Hepatocyte (in vitro differentiated cells): Measurements from ENCODE around the gene OXLD1. TPM values are rescaled to one million over a fixed set of nuclear protein-coding genes. Genes with fewer than 3 reads are reported as not detected.

Source experiments
- DNase-seq: peaks from one replicate; pipeline ENCODE4 v3.0.0-alpha.2; 2016; ENCODE audit warnings: low spot score
- H2AFZ ChIP-seq: fragments of 200-600 bp; sonication (generic); 2 replicates; pipeline ENCODE4 v1.6.0; 2016; ENCODE audit warnings: antibody characterized with exemption, mild to moderate bottlenecking
- H3K27ac ChIP-seq: fragments of 200-600 bp; sonication (generic); 2 replicates; pipeline ENCODE4 v1.5.1; 2016; ENCODE audit warnings: mild to moderate bottlenecking
- H3K27me3 ChIP-seq: fragments of 200-600 bp; sonication (generic); 2 replicates; pipeline ENCODE4 v1.6.1; 2016
- H3K36me3 ChIP-seq: fragments of 200-600 bp; sonication (generic); replicated peaks from 2 replicates; pipeline ENCODE4 v1.5.1; 2016; ENCODE audit warnings: low read depth; ENCODE audit not compliant: insufficient read depth
- H3K4me1 ChIP-seq: fragments of 200-600 bp; sonication (generic); 2 replicates; pipeline ENCODE4 v1.5.1; 2016; ENCODE audit warnings: mild to moderate bottlenecking, moderate library complexity; ENCODE audit not compliant: insufficient read depth
- H3K4me2 ChIP-seq: fragments of 200-600 bp; sonication (generic); 2 replicates; pipeline ENCODE4 v1.6.0; 2016
- H3K4me3 ChIP-seq: fragments of 200-600 bp; sonication (generic); 2 replicates; pipeline ENCODE4 v1.5.1; 2016; ENCODE audit warnings: mild to moderate bottlenecking
- H3K79me2 ChIP-seq: fragments of 200-600 bp; sonication (generic); 2 replicates; pipeline ENCODE4 v1.6.0; 2017; ENCODE audit warnings: mild to moderate bottlenecking
- H3K9me2 ChIP-seq: fragments of 200-600 bp; sonication (generic); replicated peaks from 2 replicates; pipeline ENCODE4 v1.6.0; 2017; ENCODE audit warnings: mild to moderate bottlenecking; ENCODE audit not compliant: insufficient read depth
- H3K9me3 ChIP-seq: fragments of 200-600 bp; sonication (generic); 2 replicates; pipeline ENCODE4 v1.5.1; 2016; ENCODE audit warnings: low read depth, mild to moderate bottlenecking
- H4K20me1 ChIP-seq: fragments of 200-600 bp; sonication (generic); 2 replicates; pipeline ENCODE4 v1.6.0; 2016; ENCODE audit warnings: mild to moderate bottlenecking; ENCODE audit not compliant: insufficient read depth, poor library complexity, severe bottlenecking
- CTCF ChIP-seq: fragments of 200-600 bp; sonication (generic); IDR thresholded peaks from 2 replicates; pipeline ENCODE4 v1.5.1; 2016; ENCODE audit warnings: antibody characterized with exemption, mild to moderate bottlenecking; ENCODE audit not compliant: poor library complexity
- EZH2 ChIP-seq: fragments of 200-600 bp; sonication (generic); IDR thresholded peaks from 2 replicates; pipeline ENCODE4 v1.6.1; 2016; ENCODE audit warnings: antibody characterized with exemption, mild to moderate bottlenecking, borderline replicate concordance
- EZH2phosphoT487 ChIP-seq: fragments of 200-600 bp; sonication (generic); IDR thresholded peaks from one replicate; pipeline ENCODE4 v1.6.1; 2018; ENCODE audit warnings: antibody characterized with exemption, mild to moderate bottlenecking, low read depth, moderate library complexity; ENCODE audit not compliant: unreplicated experiment, severe bottlenecking
- WGBS: methylation state at CpG from one replicate; pipeline ENCODE4 v1.1.6; 2016; ENCODE audit warnings: low lambda C conversion rate; ENCODE audit errors: missing lambda C conversion rate; 5-methylcytosine and 5-hydroxymethylcytosine counted together
- polyA plus RNA-seq: library from polyadenylated mRNA; unstranded; fragments of >200 nt; fragmentation: Nextera tagmentation; extraction: Ambion mirVana; gene quantifications from 2 replicates; pipeline ENCODE4 v1.2.1, GENCODE V29; 2016
- total RNA-seq: library from RNA; depleted of rRNA; stranded (reverse); fragments of >200 nt; gene quantifications from 2 replicates; pipeline ENCODE4 v1.2.3, GENCODE V29; 2014

The OXLD1 gene
- total and polyA plus RNA-seq, 2 experiments from 2014 or later, result 37.8 to 39.8 TPM

- Histone ChIP-seq H3K27me3 (peaks cover 6% of the 10 kb centered on the region), H2AFZ (no peak overlapping the region), H3K9me2 (no peaks in the 10 kb centered on the region), H4K20me1 (no peaks in the 10 kb centered on the region), H3K36me3 (no peaks in the 10 kb centered on the region), H3K27ac (no peak overlapping the region), H3K4me3 (no peak overlapping the region), H3K4me1 (no peaks in the 10 kb centered on the region), H3K4me2 (no peak overlapping the region), H3K9me3 (no peaks in the 10 kb centered on the region), H3K79me2 (no peaks in the 10 kb centered on the region)
- 92% methylated on average over 9 of the region's 9 CpGs for WGBS
- DNase-seq, result no peak
- no peak for TF ChIP-seq CTCF
- no peak for TF ChIP-seq EZH2
- TF ChIP-seq EZH2phosphoT487, result no peak
Observed at GRCh38 chr17:81650951-81651350, 15.5 kb downstream of the OXLD1 start.

GRCh38 chr17:81648707-81649085 is 17.7 kb downstream of the OXLD1 start:
- WGBS, result 95% methylated on average over 14 of the region's 14 CpGs
- H3K9me2 ChIP-seq, result no peaks in the 10 kb centered on the region
- H3K4me2 ChIP-seq, result no peak overlapping the region
- H2AFZ ChIP-seq, result no peak overlapping the region
- no peaks in the 10 kb centered on the region for H4K20me1 ChIP-seq
- H3K9me3 ChIP-seq, result no peaks in the 10 kb centered on the region
- H3K79me2 ChIP-seq, result no peaks in the 10 kb centered on the region
- TF ChIP-seq EZH2phosphoT487 (no peak), EZH2 (no peak), CTCF (no peak)
- DNase-seq, result no peak
- no peaks in the 10 kb centered on the region for H3K36me3 ChIP-seq
- H3K4me1 ChIP-seq, result no peaks in the 10 kb centered on the region
- peaks cover 6% of the 10 kb centered on the region for H3K27me3 ChIP-seq
- H3K4me3 ChIP-seq, result no peak overlapping the region
- H3K27ac ChIP-seq, result no peak overlapping the region

GRCh38 chr17:81648013-81648706 is 18.2 kb downstream of the OXLD1 start:
- 69% methylated on average over 37 of the region's 78 CpGs for WGBS
- Histone ChIP-seq H3K4me2 (no peak overlapping the region), H3K27ac (no peak overlapping the region), H3K4me3 (no peak overlapping the region), H4K20me1 (no peaks in the 10 kb centered on the region), H3K9me2 (no peaks in the 10 kb centered on the region), H3K9me3 (no peaks in the 10 kb centered on the region), H2AFZ (no peak overlapping the region), H3K4me1 (no peaks in the 10 kb centered on the region), H3K36me3 (no peaks in the 10 kb centered on the region), H3K79me2 (no peaks in the 10 kb centered on the region), H3K27me3 (peaks cover 6% of the 10 kb centered on the region)
- no peak for TF ChIP-seq EZH2phosphoT487
- no peak for TF ChIP-seq CTCF
- TF ChIP-seq EZH2, result no peak
- DNase-seq, result no peak
